Tibial artery (tissue), 4 donors: ENCODE results near the gene RPL10.
A peak's percentile ranks its signal among the peaks of the same experiment; 100 is the strongest.

Source experiments
- DNase-seq, 2 donors: peaks; one replicate each; pipeline ENCODE4 v3.0.0-alpha.2; 2019
- H3K27ac ChIP-seq, 2 donors: fragments of 200-600 bp; sonication (generic) in 1 of 2; 1 replicate in 1 of 2; 2 replicates in 1 of 2; pipeline ENCODE4 v1.5.1; 2018 to 2019; ENCODE audit warnings: mild to moderate bottlenecking in 1 of 2
- H3K27me3 ChIP-seq, 2 donors: fragments of 200-600 bp; sonication (generic) in 1 of 2; one replicate each; pipeline versions ENCODE4 v1.5.1 to v1.6.0; 2016 to 2019
- H3K36me3 ChIP-seq, 3 donors: fragments of 200-600 bp; sonication (generic) in 2 of 3; one replicate each; pipeline ENCODE4 v1.5.1; 2016 to 2019; ENCODE audit warnings: mild to moderate bottlenecking in 2 of 3
- H3K4me1 ChIP-seq, 4 donors: fragments of 200-600 bp; sonication (generic) in 2 of 4; 1 replicate in 3 of 4; 2 replicates in 1 of 4; pipeline ENCODE4 v1.5.1; 2016 to 2019
- H3K4me3 ChIP-seq, 2 donors: fragments of 200-600 bp; sonication (generic) in 1 of 2; 1 replicate in 1 of 2; 2 replicates in 1 of 2; pipeline ENCODE4 v1.5.1; 2018 to 2019; ENCODE audit warnings: mild to moderate bottlenecking in 2 of 2
- H3K9me3 ChIP-seq, 3 donors: fragments of 200-600 bp; sonication (generic) in 1 of 3; one replicate each; pipeline ENCODE4 v1.5.1; 2016 to 2019
- CTCF ChIP-seq, 2 experiments: fragments of 200-600 bp in 1 of 2; fragments of 450-650 bp in 1 of 2; IDR thresholded peaks; one replicate each; pipeline ENCODE4 v1.5.1; 2017 to 2019; ENCODE audit warnings: antibody characterized with exemption in 2 of 2, mild to moderate bottlenecking in 1 of 2, moderate library complexity in 1 of 2
- intact Hi-C: fragments of 100-400 bp; cut with DNase I; formaldehyde crosslinking; loops from one replicate; pipeline ENCODE4 v1.15.0; 2023; ENCODE audit warnings: low total_unique reads

RPL10 gene

GRCh38 chrX:154358011-154358410 lies 40.2 kb upstream of the RPL10 start:
- no peaks in the 10 kb centered on the region for H3K27me3 ChIP-seq
- H3K27ac ChIP-seq: peak overlapping the region; percentile 37 to 65
- no peaks in the 10 kb centered on the region for H3K9me3 ChIP-seq
- no peak for TF ChIP-seq CTCF (IDR thresholded peaks at IDR 0.05)
- no peak for DNase-seq
- intact Hi-C loops: no loop called here
- peaks cover 95 to 98% (median 97%) of the 10 kb centered on the region in 3 donors for H3K36me3 ChIP-seq
- H3K4me3 ChIP-seq: no peak overlapping the region
- H3K4me1 ChIP-seq: peaks cover 0 to 55% (median 15%) of the 10 kb centered on the region in 4 donors

GRCh38 chrX:154358829-154359228 lies 39.3 kb upstream of the RPL10 start:
- H3K4me3 ChIP-seq: no peak overlapping the region
- intact Hi-C loops: no loop called here
- H3K27ac ChIP-seq: peak overlapping the region; percentile 55 to 65
- no peak for TF ChIP-seq CTCF (IDR thresholded peaks at IDR 0.05)
- DNase-seq: no peak
- peaks cover 0 to 58% (median 15%) of the 10 kb centered on the region in 4 donors for H3K4me1 ChIP-seq
- no peaks in the 10 kb centered on the region for H3K27me3 ChIP-seq
- H3K36me3 ChIP-seq: peaks cover 93 to 98% (median 95%) of the 10 kb centered on the region in 3 donors
- H3K9me3 ChIP-seq: no peaks in the 10 kb centered on the region

- no peak overlapping the region for H3K4me3 ChIP-seq
- H3K9me3 ChIP-seq: no peaks in the 10 kb centered on the region
- intact Hi-C loops: no loop called here
- H3K27me3 ChIP-seq: no peaks in the 10 kb centered on the region
- peaks cover 92 to 98% (median 93%) of the 10 kb centered on the region in 3 donors for H3K36me3 ChIP-seq
- no peak for TF ChIP-seq CTCF (IDR thresholded peaks at IDR 0.05)
- no peak for DNase-seq
- peaks cover 0 to 59% (median 17%) of the 10 kb centered on the region in 4 donors for H3K4me1 ChIP-seq
- peak overlapping the region; percentile 55 to 65 for H3K27ac ChIP-seq
Observed at GRCh38 chrX:154359362-154360154, 38.6 kb upstream of the RPL10 start.

GRCh38 chrX:154360155-154360713 lies 37.9 kb upstream of the RPL10 start:
- no peaks in the 10 kb centered on the region for H3K27me3 ChIP-seq
- no peak for TF ChIP-seq CTCF (IDR thresholded peaks at IDR 0.05)
- H3K4me1 ChIP-seq: peaks cover 0 to 66% (median 18%) of the 10 kb centered on the region in 4 donors
- H3K27ac ChIP-seq: peak overlapping the region; percentile 55 to 65
- no peaks in the 10 kb centered on the region for H3K9me3 ChIP-seq
- intact Hi-C loops: no loop called here
- no peak for DNase-seq
- peaks cover 92 to 98% (median 93%) of the 10 kb centered on the region in 3 donors for H3K36me3 ChIP-seq
- no peak overlapping the region for H3K4me3 ChIP-seq

GRCh38 chrX:154362085-154362742 lies 36.0 kb upstream of the RPL10 start:
- Histone ChIP-seq H3K27me3 (no peaks in the 10 kb centered on the region), H3K4me1 (peaks cover 0 to 79% (median 33%) of the 10 kb centered on the region in 4 donors), H3K27ac (peak overlapping the region; percentile 50 to 98), H3K9me3 (no peaks in the 10 kb centered on the region), H3K36me3 (peaks cover 93 to 98% (median 93%) of the 10 kb centered on the region in 3 donors), H3K4me3 (no peak overlapping the region)
- no peak for DNase-seq
- intact Hi-C loops: no loop called here
- TF ChIP-seq CTCF (IDR thresholded peaks at IDR 0.05): no peak
